ENCODE results near the gene NTHL1. TPM values are rescaled to one million over a fixed set of nuclear protein-coding genes. Genes with fewer than 3 reads are reported as not detected.

NTHL1 gene
- total RNA-seq, 1 donor from 2014 or later, result 13.7 TPM

DNA sequence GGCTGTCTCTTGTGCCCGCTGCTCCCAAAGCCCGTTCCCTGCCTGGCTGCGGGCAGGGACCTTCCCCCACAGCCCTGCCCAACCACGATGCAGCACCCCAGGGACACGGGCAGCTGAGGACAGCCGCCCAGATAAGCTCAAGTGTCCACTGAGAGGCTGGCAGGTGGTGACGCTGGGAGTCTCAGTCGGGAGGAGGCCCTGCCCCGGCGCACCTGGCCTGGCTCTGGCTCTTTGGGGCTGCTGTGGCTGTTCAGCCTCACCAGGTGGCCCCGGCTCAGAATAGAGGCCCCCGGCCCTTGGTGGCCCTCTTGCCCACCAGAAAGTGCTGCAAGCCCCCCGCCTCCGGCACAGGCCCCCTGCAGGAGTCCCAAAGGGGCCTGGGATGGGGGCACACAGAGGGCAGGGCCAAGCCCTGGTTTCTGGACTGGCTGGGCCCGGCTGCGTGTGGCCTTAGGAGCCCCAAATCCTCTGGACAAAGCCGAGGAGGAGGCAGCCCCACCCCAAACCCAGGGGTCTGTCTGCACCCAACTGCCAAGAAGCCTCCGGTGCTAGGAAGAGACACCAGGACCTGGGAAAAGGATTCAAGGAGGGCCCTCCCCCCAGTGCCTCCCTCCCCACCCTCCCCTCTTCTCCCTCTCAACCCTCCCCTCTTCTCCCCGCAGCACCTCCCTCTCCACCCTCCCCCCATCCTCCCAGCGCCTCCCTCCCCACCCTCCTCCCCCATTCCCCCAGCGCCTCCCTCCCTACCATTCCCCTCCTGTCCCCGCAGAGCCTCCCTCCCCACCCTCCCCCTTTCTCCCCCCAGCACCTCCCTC lies 5.3 kb downstream of the NTHL1 start:
- Mint-ChIP-seq H3K4me1 (ENCODE audit: low read depth, unreplicated experiment) (peaks cover 4% of the 10 kb centered on the region), H3K9me3 (ENCODE audit: unreplicated experiment) (no peaks in the 10 kb centered on the region), H3K4me3 (ENCODE audit: unreplicated experiment) (no peak overlapping the region), H3K27me3 (ENCODE audit: low read depth, unreplicated experiment) (no peaks in the 10 kb centered on the region), H3K36me3 (ENCODE audit: low read depth, unreplicated experiment) (peaks cover 3% of the 10 kb centered on the region), H3K27ac (ENCODE audit: unreplicated experiment) (no peak overlapping the region)
- no peak for FAIRE-seq
- H3K27ac ChIP-seq (ENCODE audit: low read depth, low read length), result no peak overlapping the region
- no peaks in the 10 kb centered on the region for H3K36me3 ChIP-seq (ENCODE audit: insufficient read depth, low read length)
- DNase-seq (ENCODE audit: low read depth), result no peak
- H3K9ac ChIP-seq (ENCODE audit: low read length), result no peak overlapping the region
- H3K4me2 ChIP-seq (ENCODE audit: low read length), result no peak overlapping the region
- no peak overlapping the region for H2AFZ ChIP-seq (ENCODE audit: low read depth, low read length)
- TF ChIP-seq, protein P1, sequence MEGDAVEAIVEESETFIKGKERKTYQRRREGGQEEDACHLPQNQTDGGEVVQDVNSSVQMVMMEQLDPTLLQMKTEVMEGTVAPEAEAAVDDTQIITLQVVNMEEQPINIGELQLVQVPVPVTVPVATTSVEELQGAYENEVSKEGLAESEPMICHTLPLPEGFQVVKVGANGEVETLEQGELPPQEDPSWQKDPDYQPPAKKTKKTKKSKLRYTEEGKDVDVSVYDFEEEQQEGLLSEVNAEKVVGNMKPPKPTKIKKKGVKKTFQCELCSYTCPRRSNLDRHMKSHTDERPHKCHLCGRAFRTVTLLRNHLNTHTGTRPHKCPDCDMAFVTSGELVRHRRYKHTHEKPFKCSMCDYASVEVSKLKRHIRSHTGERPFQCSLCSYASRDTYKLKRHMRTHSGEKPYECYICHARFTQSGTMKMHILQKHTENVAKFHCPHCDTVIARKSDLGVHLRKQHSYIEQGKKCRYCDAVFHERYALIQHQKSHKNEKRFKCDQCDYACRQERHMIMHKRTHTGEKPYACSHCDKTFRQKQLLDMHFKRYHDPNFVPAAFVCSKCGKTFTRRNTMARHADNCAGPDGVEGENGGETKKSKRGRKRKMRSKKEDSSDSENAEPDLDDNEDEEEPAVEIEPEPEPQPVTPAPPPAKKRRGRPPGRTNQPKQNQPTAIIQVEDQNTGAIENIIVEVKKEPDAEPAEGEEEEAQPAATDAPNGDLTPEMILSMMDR (IDR thresholded peaks at IDR 0.05; ENCODE audit: insufficient read depth, low read depth, low read length), result no peak
- no peak for TF ChIP-seq EZH2 (IDR thresholded peaks at IDR 0.05; ENCODE audit: insufficient read depth, low read length)
- H4K20me1 ChIP-seq (ENCODE audit: insufficient read depth, low read length), result no peaks in the 10 kb centered on the region
- no peak overlapping the region for H3K4me3 ChIP-seq (ENCODE audit: insufficient read depth, low read depth, low read length)
- peaks cover 5% of the 10 kb centered on the region for H3K79me2 ChIP-seq (ENCODE audit: insufficient read depth, low read length)
- peaks cover 47% of the 10 kb centered on the region for H3K4me1 ChIP-seq (ENCODE audit: insufficient read depth, low read length)
- H3K9me3 ChIP-seq (ENCODE audit: insufficient read depth, low read depth, low read length), result no peaks in the 10 kb centered on the region
- H3K27me3 ChIP-seq (ENCODE audit: insufficient read depth, low read length), result no peaks in the 10 kb centered on the region

DNA sequence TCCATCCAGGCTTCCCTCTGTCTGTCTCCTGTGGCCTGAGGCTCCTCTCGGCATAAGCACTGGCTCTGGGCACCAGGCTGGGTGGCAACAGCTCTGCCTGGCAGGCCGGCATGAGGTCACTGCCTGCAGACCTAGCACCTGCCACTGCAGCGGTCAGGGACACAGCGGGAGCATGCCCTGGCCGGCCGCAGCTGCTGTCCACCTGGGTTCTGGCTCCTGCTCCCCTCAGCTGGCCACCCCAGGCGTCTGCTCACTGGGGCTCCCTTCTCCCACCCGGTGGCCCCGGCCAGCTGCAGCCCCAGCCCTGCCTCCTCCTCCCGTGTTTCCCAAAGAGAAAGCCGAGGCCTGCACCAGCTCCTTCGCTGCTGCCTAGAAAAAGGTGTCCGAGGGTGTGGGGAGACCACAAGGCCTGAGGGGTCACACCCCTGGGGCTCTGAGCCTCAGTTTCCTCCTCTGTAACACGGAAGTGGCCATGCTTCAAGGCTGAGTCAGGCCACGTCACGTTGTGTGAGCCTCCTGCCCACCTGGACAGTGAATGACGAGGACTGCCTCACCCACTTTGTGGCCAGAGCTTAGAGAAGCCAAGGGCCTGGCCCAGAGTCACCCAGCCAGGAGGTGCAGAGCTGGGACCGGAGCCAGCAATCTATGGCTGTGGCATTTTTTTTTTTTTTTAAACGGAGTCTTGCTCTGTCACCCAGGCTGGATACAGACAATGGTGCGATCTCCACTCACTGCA lies 6.7 kb downstream of the NTHL1 start:
- TF ChIP-seq EZH2 (IDR thresholded peaks at IDR 0.05; ENCODE audit: insufficient read depth, low read length), result no peak
- TF ChIP-seq, protein P1 (IDR thresholded peaks at IDR 0.05; ENCODE audit: insufficient read depth, low read depth, low read length), result no peak
- peaks cover 2% of the 10 kb centered on the region for H3K4me1 Mint-ChIP-seq (ENCODE audit: low read depth, unreplicated experiment)
- H4K20me1 ChIP-seq (ENCODE audit: insufficient read depth, low read length), result peaks cover 3% of the 10 kb centered on the region
- peak overlapping the region; percentile 47 for H3K27ac ChIP-seq (ENCODE audit: low read depth, low read length)
- no peaks in the 10 kb centered on the region for H3K9me3 ChIP-seq (ENCODE audit: insufficient read depth, low read depth, low read length)
- DNase-seq (ENCODE audit: low read depth), result peak; percentile 61
- no peak for FAIRE-seq
- H3K4me2 ChIP-seq (ENCODE audit: low read length), result peak overlapping the region; percentile 31
- H3K79me2 ChIP-seq (ENCODE audit: insufficient read depth, low read length), result peaks cover 20% of the 10 kb centered on the region
- peak overlapping the region; percentile 14 for H3K9ac ChIP-seq (ENCODE audit: low read length)
- H3K9me3 Mint-ChIP-seq (ENCODE audit: unreplicated experiment), result no peaks in the 10 kb centered on the region
- H3K36me3 Mint-ChIP-seq (ENCODE audit: low read depth, unreplicated experiment), result no peaks in the 10 kb centered on the region
- H2AFZ ChIP-seq (ENCODE audit: low read depth, low read length), result no peak overlapping the region
- no peak overlapping the region for H3K4me3 ChIP-seq (ENCODE audit: insufficient read depth, low read depth, low read length)
- H3K27ac Mint-ChIP-seq (ENCODE audit: unreplicated experiment), result no peak overlapping the region
- no peaks in the 10 kb centered on the region for H3K27me3 Mint-ChIP-seq (ENCODE audit: low read depth, unreplicated experiment)
- no peaks in the 10 kb centered on the region for H3K36me3 ChIP-seq (ENCODE audit: insufficient read depth, low read length)
- H3K27me3 ChIP-seq (ENCODE audit: insufficient read depth, low read length), result no peaks in the 10 kb centered on the region
- H3K4me3 Mint-ChIP-seq (ENCODE audit: unreplicated experiment), result no peak overlapping the region
- H3K4me1 ChIP-seq (ENCODE audit: insufficient read depth, low read length), result peaks cover 48% of the 10 kb centered on the region

All from astrocyte (in vitro differentiated cells and primary cell).